Fibroblast of lung (primary cell): ENCODE results near the gene XRCC3. TPM values are rescaled to one million over a fixed set of nuclear protein-coding genes. Genes with fewer than 3 reads are reported as not detected.
A peak's percentile ranks its signal among the peaks of the same experiment; 100 is the strongest.

ENCODE experiments used
- DNase-seq, 2 donors: peaks; one replicate each; pipeline versions ENCODE4 v3.0.0 to v3.0.0-alpha.2; 2010; ENCODE audit warnings: low read depth in 2 of 2
- H2AFZ ChIP-seq: 2 replicates; pipeline ENCODE4 v1.5.1; 2012; ENCODE audit warnings: low read length, control low read depth, inconsistent platforms
- H3K27ac ChIP-seq: 2 replicates; pipeline ENCODE4 v1.5.1; 2011; ENCODE audit warnings: low read length, control low read depth; ENCODE audit not compliant: insufficient read depth
- H3K27me3 ChIP-seq: 2 replicates; pipeline ENCODE4 v1.5.1; 2011; ENCODE audit warnings: mild to moderate bottlenecking, low read length; ENCODE audit not compliant: control insufficient read depth, insufficient read depth
- H3K36me3 ChIP-seq: 2 replicates; pipeline ENCODE4 v1.5.1; 2011; ENCODE audit warnings: low read length; ENCODE audit not compliant: control insufficient read depth, insufficient read depth
- H3K4me1 ChIP-seq: 2 replicates; pipeline ENCODE4 v1.5.1; 2011; ENCODE audit warnings: low read length; ENCODE audit not compliant: control insufficient read depth, insufficient read depth; ENCODE audit errors: extremely low read depth
- H3K4me2 ChIP-seq: 2 replicates; pipeline ENCODE4 v1.5.1; 2011; ENCODE audit warnings: low read length, control low read depth; ENCODE audit not compliant: insufficient read depth; ENCODE audit errors: extremely low read depth
- H3K4me3 ChIP-seq, 4 experiments: fragments of 200-600 bp in 1 of 4; sonication (generic) in 1 of 4; replicated peaks in 1 of 4; 2 replicates each; pipeline ENCODE4 v1.5.1; 2011 to 2016; ENCODE audit warnings: low read length in 4 of 4, low read depth in 3 of 4, mild to moderate bottlenecking in 3 of 4, control low read depth in 2 of 4, inconsistent platforms in 1 of 4, mixed read lengths in 1 of 4; ENCODE audit not compliant: insufficient read depth in 1 of 4; ENCODE audit errors: control extremely low read depth in 1 of 4
- H3K79me2 ChIP-seq: 2 replicates; pipeline ENCODE4 v1.5.1; 2012; ENCODE audit warnings: mild to moderate bottlenecking, low read length, inconsistent platforms; ENCODE audit not compliant: control insufficient read depth, insufficient read depth
- H3K9ac ChIP-seq: 2 replicates; pipeline ENCODE4 v1.5.1; 2011; ENCODE audit warnings: mild to moderate bottlenecking, low read length, control low read depth; ENCODE audit not compliant: insufficient read depth
- H3K9me3 ChIP-seq: 2 replicates; pipeline ENCODE4 v1.5.1; 2012; ENCODE audit warnings: low read depth, low read length; ENCODE audit not compliant: control insufficient read depth, insufficient read depth
- H4K20me1 ChIP-seq: 2 replicates; pipeline ENCODE4 v1.5.1; 2011; ENCODE audit warnings: low read length; ENCODE audit not compliant: control insufficient read depth, insufficient read depth; ENCODE audit errors: extremely low read depth
- EZH2 ChIP-seq: IDR thresholded peaks from 2 replicates; pipeline ENCODE4 v1.5.1; 2012; ENCODE audit warnings: low read length, control low read depth, mild to moderate bottlenecking; ENCODE audit errors: missing control alignments
- polyA plus RNA-seq, 2 donors: library from polyadenylated mRNA; depleted of rRNA in 1 of 2; stranded (reverse) in 1 of 2; unstranded in 1 of 2; fragments of >200 nt; gene quantifications; 2 replicates each; pipeline ENCODE4 v1.2.1, GENCODE V29; 2011 to 2012; ENCODE audit warnings: missing spikeins in 1 of 2
- total RNA-seq: library from RNA; depleted of rRNA; stranded (reverse); fragments of >200 nt; gene quantifications from 2 replicates; pipeline ENCODE4 v1.2.1, GENCODE V29; 2014
- TF ChIP-seq, protein P1 (sequence below), 2 donors: IDR thresholded peaks in 1 of 2; conservative IDR thresholded peaks in 1 of 2; 1 replicate in 1 of 2; 2 replicates in 1 of 2; pipeline ENCODE4 v1.5.1; 2011 to 2012; ENCODE audit warnings: low read length in 2 of 2, control low read depth in 1 of 2, inconsistent platforms in 1 of 2, low read depth in 1 of 2, mild to moderate bottlenecking in 1 of 2

The XRCC3 gene
- total and polyA plus RNA-seq, 2 donors (not counting 1 experiment from before 2014, with no cell fraction given): 4.9 to 9.2 TPM

DNA sequence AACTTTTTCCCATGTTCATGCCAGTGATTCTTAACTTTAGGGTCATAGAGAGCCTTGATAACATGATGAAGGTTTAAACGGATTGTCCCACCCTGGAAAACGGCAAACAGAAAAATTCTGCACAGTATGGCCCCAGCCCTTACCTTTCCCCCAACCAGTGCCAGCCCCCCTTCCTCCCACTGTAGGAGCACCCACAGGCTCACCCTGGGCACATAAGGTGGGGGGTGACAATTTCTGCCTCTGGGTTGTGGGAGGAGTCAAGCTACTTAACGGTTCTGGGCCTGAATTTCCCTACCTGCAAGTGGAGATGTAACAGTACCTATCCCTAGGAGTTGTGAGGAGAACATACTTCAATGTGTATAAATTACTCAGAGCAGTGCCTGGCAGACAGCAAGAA, 18.0 kb downstream of the XRCC3 start:
- no peaks in the 10 kb centered on the region for H3K9me3 ChIP-seq
- H2AFZ ChIP-seq: no peak overlapping the region
- no peak overlapping the region for H3K4me3 ChIP-seq
- H4K20me1 ChIP-seq: no peaks in the 10 kb centered on the region
- peaks cover 19% of the 10 kb centered on the region for H3K4me1 ChIP-seq
- H3K27ac ChIP-seq: peak overlapping the region; percentile 81
- H3K9ac ChIP-seq: no peak overlapping the region
- H3K36me3 ChIP-seq: peaks cover 55% of the 10 kb centered on the region
- no peaks in the 10 kb centered on the region for H3K27me3 ChIP-seq
- TF ChIP-seq, protein P1, sequence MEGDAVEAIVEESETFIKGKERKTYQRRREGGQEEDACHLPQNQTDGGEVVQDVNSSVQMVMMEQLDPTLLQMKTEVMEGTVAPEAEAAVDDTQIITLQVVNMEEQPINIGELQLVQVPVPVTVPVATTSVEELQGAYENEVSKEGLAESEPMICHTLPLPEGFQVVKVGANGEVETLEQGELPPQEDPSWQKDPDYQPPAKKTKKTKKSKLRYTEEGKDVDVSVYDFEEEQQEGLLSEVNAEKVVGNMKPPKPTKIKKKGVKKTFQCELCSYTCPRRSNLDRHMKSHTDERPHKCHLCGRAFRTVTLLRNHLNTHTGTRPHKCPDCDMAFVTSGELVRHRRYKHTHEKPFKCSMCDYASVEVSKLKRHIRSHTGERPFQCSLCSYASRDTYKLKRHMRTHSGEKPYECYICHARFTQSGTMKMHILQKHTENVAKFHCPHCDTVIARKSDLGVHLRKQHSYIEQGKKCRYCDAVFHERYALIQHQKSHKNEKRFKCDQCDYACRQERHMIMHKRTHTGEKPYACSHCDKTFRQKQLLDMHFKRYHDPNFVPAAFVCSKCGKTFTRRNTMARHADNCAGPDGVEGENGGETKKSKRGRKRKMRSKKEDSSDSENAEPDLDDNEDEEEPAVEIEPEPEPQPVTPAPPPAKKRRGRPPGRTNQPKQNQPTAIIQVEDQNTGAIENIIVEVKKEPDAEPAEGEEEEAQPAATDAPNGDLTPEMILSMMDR (conservative IDR thresholded peaks at IDR 0.05 in 1 of 2, IDR thresholded peaks at IDR 0.05 in 1 of 2; ENCODE audit: low read depth in 1 of 2, low read length in 2 of 2): no peak
- no peak for TF ChIP-seq EZH2
- H3K79me2 ChIP-seq: peaks cover 40% of the 10 kb centered on the region
- no peak overlapping the region for H3K4me2 ChIP-seq
- DNase-seq: no peak

DNA sequence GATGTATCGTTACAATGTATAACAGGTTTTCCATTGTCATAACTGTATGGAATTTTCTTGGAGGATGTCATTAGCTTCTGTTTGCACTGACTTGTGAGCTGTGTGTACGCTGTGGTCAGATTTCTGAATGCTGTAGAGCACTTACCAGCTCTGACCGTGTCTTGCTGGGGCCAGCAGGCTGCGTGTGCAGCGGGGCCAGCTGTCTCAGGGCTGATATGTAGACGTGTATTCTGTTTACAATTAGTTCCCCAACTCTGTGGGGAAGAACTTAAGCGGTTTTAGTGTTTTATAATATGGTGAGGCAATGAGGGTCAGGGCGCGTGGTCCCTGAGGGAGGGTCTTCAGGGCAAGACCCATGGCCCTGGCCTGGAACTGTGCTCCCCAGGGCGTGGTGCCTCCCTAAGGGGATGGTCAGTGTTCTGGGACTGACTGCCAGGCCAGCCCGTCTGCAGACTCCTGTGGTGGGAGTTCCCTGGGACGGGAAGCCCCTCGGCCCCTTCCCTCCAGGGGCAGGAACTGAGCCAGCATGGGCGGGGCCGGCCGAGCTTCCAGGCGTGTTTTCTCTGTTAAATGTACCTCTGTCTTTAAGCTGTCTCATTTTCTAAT, 18.7 kb downstream of the XRCC3 start:
- Histone ChIP-seq H4K20me1 (no peaks in the 10 kb centered on the region), H3K36me3 (peaks cover 53% of the 10 kb centered on the region), H3K79me2 (peaks cover 42% of the 10 kb centered on the region), H3K4me1 (peaks cover 19% of the 10 kb centered on the region), H3K27me3 (no peaks in the 10 kb centered on the region), H3K4me3 (no peak overlapping the region), H3K27ac (peak overlapping the region; percentile 81), H3K4me2 (peak overlapping the region; percentile 33), H2AFZ (no peak overlapping the region), H3K9ac (no peak overlapping the region), H3K9me3 (no peaks in the 10 kb centered on the region)
- peak; percentile 44 to 90 for DNase-seq
- TF ChIP-seq, protein P1 (conservative IDR thresholded peaks at IDR 0.05 in 1 of 2, IDR thresholded peaks at IDR 0.05 in 1 of 2; ENCODE audit: low read depth in 1 of 2, low read length in 2 of 2): peak in 1 of 2 donors; percentile 21
- no peak for TF ChIP-seq EZH2

DNA sequence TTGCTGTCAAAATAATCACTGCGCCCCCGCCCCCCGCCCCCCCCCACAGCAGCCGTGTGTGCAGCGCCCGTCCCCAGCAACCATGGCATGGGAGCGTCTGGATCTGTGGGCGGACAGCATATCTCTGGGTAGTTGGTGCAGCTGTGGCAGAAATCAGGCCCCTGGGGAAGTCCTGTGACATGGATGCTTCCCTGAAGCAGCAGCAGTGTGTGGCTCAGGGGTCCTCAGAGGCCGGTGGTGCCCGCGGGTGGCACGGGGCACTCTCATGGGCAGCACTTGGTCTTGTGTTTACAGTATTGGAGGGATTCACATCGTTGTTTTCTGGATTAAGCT, 19.2 kb downstream of the XRCC3 start:
- H3K36me3 ChIP-seq: peaks cover 50% of the 10 kb centered on the region
- peaks cover 42% of the 10 kb centered on the region for H3K79me2 ChIP-seq
- H3K9me3 ChIP-seq: no peaks in the 10 kb centered on the region
- no peaks in the 10 kb centered on the region for H3K27me3 ChIP-seq
- H4K20me1 ChIP-seq: no peaks in the 10 kb centered on the region
- no peak overlapping the region for H3K4me3 ChIP-seq
- no peak for DNase-seq
- no peak overlapping the region for H2AFZ ChIP-seq
- peak overlapping the region; percentile 33 for H3K4me2 ChIP-seq
- TF ChIP-seq, protein P1 (conservative IDR thresholded peaks at IDR 0.05 in 1 of 2, IDR thresholded peaks at IDR 0.05 in 1 of 2; ENCODE audit: low read depth in 1 of 2, low read length in 2 of 2): no peak
- no peak for TF ChIP-seq EZH2
- peaks cover 19% of the 10 kb centered on the region for H3K4me1 ChIP-seq
- H3K9ac ChIP-seq: no peak overlapping the region
- H3K27ac ChIP-seq: peak overlapping the region; percentile 81
